Mammary epithelial cell (primary cell): ENCODE results near the gene ZFHX3.

Experiments used
- EZH2 ChIP-seq: IDR thresholded peaks from 2 replicates; pipeline ENCODE4 v1.6.1; 2012; ENCODE audit warnings: low read length, inconsistent platforms, borderline replicate concordance
- TF ChIP-seq, protein P1 (sequence below), 2 donors: IDR thresholded peaks in 1 of 2; conservative IDR thresholded peaks in 1 of 2; 2 replicates each; pipeline ENCODE4 v1.5.1; 2011 to 2012; ENCODE audit warnings: inconsistent platforms in 2 of 2, low read length in 2 of 2, mild to moderate bottlenecking in 2 of 2, control low read depth in 1 of 2, low read depth in 1 of 2; ENCODE audit not compliant: insufficient read depth in 1 of 2; ENCODE audit errors: extremely low read depth in 1 of 2

DNA sequence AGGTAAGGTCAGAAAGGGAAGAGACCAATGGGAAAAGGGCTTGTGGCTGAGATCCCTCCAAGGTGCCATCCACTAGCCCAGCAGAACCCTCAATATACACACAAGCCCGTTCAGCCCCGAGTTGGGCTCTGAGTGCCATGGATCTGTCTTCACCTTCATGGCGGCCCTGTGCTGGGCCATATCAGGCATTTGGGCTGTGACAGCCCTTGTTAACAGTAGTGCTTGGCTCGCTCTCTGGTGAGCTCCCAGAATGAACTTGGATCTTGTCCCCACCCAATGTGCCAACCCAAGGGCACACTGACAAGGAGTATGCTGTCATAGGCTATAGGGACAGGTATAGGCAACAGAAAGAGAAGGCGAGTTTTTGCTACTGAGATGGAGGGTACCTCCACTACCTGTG is 182.7 kb downstream of the ZFHX3 start:
- TF ChIP-seq, protein P1, sequence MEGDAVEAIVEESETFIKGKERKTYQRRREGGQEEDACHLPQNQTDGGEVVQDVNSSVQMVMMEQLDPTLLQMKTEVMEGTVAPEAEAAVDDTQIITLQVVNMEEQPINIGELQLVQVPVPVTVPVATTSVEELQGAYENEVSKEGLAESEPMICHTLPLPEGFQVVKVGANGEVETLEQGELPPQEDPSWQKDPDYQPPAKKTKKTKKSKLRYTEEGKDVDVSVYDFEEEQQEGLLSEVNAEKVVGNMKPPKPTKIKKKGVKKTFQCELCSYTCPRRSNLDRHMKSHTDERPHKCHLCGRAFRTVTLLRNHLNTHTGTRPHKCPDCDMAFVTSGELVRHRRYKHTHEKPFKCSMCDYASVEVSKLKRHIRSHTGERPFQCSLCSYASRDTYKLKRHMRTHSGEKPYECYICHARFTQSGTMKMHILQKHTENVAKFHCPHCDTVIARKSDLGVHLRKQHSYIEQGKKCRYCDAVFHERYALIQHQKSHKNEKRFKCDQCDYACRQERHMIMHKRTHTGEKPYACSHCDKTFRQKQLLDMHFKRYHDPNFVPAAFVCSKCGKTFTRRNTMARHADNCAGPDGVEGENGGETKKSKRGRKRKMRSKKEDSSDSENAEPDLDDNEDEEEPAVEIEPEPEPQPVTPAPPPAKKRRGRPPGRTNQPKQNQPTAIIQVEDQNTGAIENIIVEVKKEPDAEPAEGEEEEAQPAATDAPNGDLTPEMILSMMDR (conservative IDR thresholded peaks at IDR 0.05 in 1 of 2, IDR thresholded peaks at IDR 0.05 in 1 of 2; ENCODE audit: extremely low read depth in 1 of 2, insufficient read depth in 1 of 2, low read depth in 1 of 2, low read length in 2 of 2), result no peak
- TF ChIP-seq EZH2, result no peak
